Lower lobe of right lung (tissue), 2 donors: ENCODE results near the gene FANCC. TPM values are rescaled to one million over a fixed set of nuclear protein-coding genes. Genes with fewer than 3 reads are reported as not detected.
A peak's percentile ranks its signal among the peaks of the same experiment; 100 is the strongest.

ENCODE experiments used
- ATAC-seq, 2 donors: fragments of 200-7000 bp; cut with Tn5 transposase; one replicate each; pipeline ENCODE4 v1.9.1; 2020 to 2022; ENCODE audit warnings: mild to moderate bottlenecking in 2 of 2, moderate library complexity in 2 of 2
- DNase-seq: peaks from one replicate; pipeline ENCODE4 v3.0.0-alpha.2; 2020
- H3K27ac ChIP-seq: fragments of 200-600 bp; one replicate; pipeline ENCODE4 v1.8.0; 2022
- H3K27me3 ChIP-seq: fragments of 200-600 bp; one replicate; pipeline ENCODE4 v1.8.0; 2022; ENCODE audit warnings: low read depth
- H3K36me3 ChIP-seq: fragments of 200-600 bp; one replicate; pipeline ENCODE4 v1.8.0; 2022; ENCODE audit warnings: mild to moderate bottlenecking
- H3K4me1 ChIP-seq: fragments of 200-600 bp; one replicate; pipeline ENCODE4 v1.8.0; 2022
- H3K4me3 ChIP-seq: fragments of 200-600 bp; one replicate; pipeline ENCODE4 v1.8.0; 2022; ENCODE audit warnings: mild to moderate bottlenecking
- H3K9me3 ChIP-seq: fragments of 200-600 bp; one replicate; pipeline ENCODE4 v1.8.0; 2022
- CTCF ChIP-seq: fragments of 200-600 bp; IDR thresholded peaks from one replicate; pipeline ENCODE4 v1.8.0; 2022; ENCODE audit warnings: antibody characterized with exemption, mild to moderate bottlenecking
- intact Hi-C: fragments of 100-400 bp; cut with DNase I; formaldehyde crosslinking; loops from one replicate; pipeline ENCODE4 v1.11.0; 2022
- total RNA-seq: library from RNA; stranded (reverse); fragmentation: NEBNext Ultra II Directional; extraction: Animal tissue kit (Norgen Biotek cat#: 25700); gene quantifications from one replicate; pipeline ENCODE4 v1.2.1, GENCODE V29; 2021
- donor health status: DM: no; HTN: yes; CAD: no; lungs with severe emphysema.

Gene FANCC
- total RNA-seq, 1 donor from 2014 or later: 11.3 TPM

- peaks cover 29% of the 10 kb centered on the region for H3K27me3 ChIP-seq
- ATAC-seq: peak in 1 of 2 donors; percentile 35
- H3K27ac ChIP-seq: no peak overlapping the region
- no peak for DNase-seq
- no peaks in the 10 kb centered on the region for H3K9me3 ChIP-seq
- peak overlapping the region; percentile 27 for H3K4me3 ChIP-seq
- H3K4me1 ChIP-seq: peaks cover 11% of the 10 kb centered on the region
- no peak for TF ChIP-seq CTCF
- no peaks in the 10 kb centered on the region for H3K36me3 ChIP-seq
- intact Hi-C loops: no loop called here
These were observed 31.9 kb upstream of the FANCC start for GRCh38 chr9:95349091-95350038.

- H3K27me3 ChIP-seq: peaks cover 28% of the 10 kb centered on the region
- no peak for TF ChIP-seq CTCF
- no peak for ATAC-seq
- H3K36me3 ChIP-seq: no peaks in the 10 kb centered on the region
- no peak overlapping the region for H3K27ac ChIP-seq
- DNase-seq: no peak
- H3K4me3 ChIP-seq: no peak overlapping the region
- H3K4me1 ChIP-seq: peaks cover 11% of the 10 kb centered on the region
- no peaks in the 10 kb centered on the region for H3K9me3 ChIP-seq
- intact Hi-C loops: no loop called here
These were observed 28.5 kb upstream of the FANCC start for GRCh38 chr9:95346021-95346420.

GRCh38 chr9:95344735-95345325 lies 27.3 kb upstream of the FANCC start:
- DNase-seq: no peak

GRCh38 chr9:95343725-95344287 lies 26.3 kb upstream of the FANCC start:
- Histone ChIP-seq H3K27ac (no peak overlapping the region), H3K36me3 (no peaks in the 10 kb centered on the region), H3K4me3 (no peak overlapping the region), H3K9me3 (no peaks in the 10 kb centered on the region), H3K4me1 (peaks cover under 1% of the 10 kb centered on the region), H3K27me3 (peaks cover 6% of the 10 kb centered on the region)
- TF ChIP-seq CTCF: no peak
- intact Hi-C loops: no loop called here
- no peak for ATAC-seq
- DNase-seq: no peak

More at GRCh38 chr9:95344735-95345325, 27.3 kb upstream of the FANCC start:
- no peak overlapping the region for H3K27ac ChIP-seq
- peaks cover 11% of the 10 kb centered on the region for H3K4me1 ChIP-seq
- intact Hi-C loops: no loop called here
- no peaks in the 10 kb centered on the region for H3K36me3 ChIP-seq
- ATAC-seq: no peak
- TF ChIP-seq CTCF: no peak
- no peaks in the 10 kb centered on the region for H3K9me3 ChIP-seq
- peaks cover 16% of the 10 kb centered on the region for H3K27me3 ChIP-seq
- no peak overlapping the region for H3K4me3 ChIP-seq

GRCh38 chr9:95342571-95342970 lies 25.1 kb upstream of the FANCC start:
- ATAC-seq (no peak), DNase-seq (no peak)
- Histone ChIP-seq H3K36me3 (no peaks in the 10 kb centered on the region), H3K4me3 (no peak overlapping the region), H3K27ac (no peak overlapping the region), H3K9me3 (no peaks in the 10 kb centered on the region), H3K27me3 (no peaks in the 10 kb centered on the region), H3K4me1 (no peaks in the 10 kb centered on the region)
- TF ChIP-seq CTCF: no peak
- intact Hi-C loops: no loop called here
